DMS53 treated with DMSO at 0.1 percent for 48 hours (cell line): ENCODE data around the gene SGPL1.
"Not testable (repeated sequence)": the region's sequence is repeated elsewhere in the genome, so short reads cannot be mapped to it uniquely, and the experiment has no call there.

ENCODE experiments used
- DNase-seq: peaks from one replicate; lab custom pipeline; 2025; ENCODE audit not compliant: unreplicated experiment; lab: John Stamatoyannopoulos, UW

The SGPL1 gene

DNA sequence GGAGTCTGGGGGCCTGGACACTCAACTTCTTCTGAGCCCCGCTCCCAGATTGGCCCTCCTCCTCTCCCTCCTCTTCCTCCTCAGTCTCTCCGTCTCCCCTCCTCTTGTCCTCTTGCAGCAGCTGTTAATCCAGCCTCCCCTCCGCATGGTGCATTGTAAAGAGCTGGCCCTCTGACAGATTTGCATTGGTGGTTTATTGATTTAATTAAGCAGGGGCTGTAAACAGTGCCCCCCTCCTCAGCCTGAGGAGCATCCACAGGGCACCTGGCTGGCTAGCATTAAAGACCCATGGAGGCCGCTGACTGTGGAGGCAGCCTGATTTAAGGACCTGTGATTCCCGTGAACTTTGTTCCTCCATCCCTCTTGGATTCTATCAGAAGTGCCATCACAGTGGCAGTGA, 101.5 kb downstream of the SGPL1 start:
- DNase-seq = no peak

DNA sequence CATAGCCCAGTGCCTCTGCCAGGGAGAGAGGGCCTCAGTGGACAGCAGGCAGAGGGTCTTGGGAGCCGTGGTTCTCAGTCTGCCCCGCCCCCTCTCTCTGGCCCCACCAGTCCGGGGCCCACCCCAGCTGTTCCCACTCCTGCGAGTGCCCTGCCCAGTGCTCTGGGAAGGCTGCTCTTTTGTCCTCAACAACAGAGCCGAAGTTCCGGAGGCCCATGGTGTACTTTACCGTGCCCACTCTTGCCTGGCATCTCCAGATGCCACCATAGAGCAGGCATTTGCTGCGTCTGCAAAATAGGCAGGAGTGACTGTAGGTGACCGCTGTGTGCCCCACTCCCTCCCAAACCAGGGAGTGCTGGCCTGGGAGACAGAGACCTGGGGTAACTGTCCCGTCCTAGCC, 101.9 kb downstream of the SGPL1 start:
- no peak for DNase-seq

GRCh38 chr10:70918851-70919530, 103.2 kb downstream of the SGPL1 start:
- DNase-seq = peak; percentile 33

DNA sequence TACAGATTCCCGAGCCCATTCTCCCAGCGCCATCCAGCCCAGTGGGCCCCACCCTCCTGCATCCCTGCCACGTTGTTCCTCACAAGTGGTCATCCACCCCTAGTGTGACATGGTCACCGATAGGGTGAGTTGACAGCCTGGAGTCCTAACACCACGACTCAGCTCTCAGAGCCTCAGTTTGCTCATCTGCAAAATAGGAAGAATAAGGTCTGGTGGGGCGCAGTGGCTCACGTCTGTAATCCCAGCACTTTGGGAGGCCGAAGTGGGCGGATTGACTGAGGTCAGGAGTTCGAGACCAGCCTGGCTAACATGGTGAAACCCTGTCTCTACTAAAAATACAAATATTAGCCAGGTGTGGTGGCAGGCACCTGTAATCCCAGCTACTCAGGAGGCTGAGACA, 104.2 kb downstream of the SGPL1 start:
- DNase-seq = not testable (repeated sequence)

DNA sequence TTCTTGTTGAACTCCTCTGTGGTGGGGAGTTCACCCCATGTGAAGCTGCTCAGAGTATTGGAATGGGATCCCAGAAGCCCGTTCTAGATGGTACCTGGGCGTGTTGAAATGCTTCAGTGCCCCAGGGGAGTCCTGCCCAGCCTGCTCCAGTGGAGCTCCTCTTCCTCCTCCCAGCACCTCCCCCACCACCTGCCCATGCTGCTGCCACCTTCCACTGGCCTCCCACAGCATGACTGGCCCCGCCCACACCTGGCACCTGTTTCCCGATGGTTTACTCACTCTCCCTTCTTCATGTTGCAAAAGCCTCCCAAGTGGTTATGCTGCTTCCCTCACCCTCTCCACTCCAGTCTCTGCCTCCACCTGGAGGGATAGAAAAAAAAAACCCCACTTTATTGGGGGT, 104.8 kb downstream of the SGPL1 start:
- peak; percentile 77 for DNase-seq

- DNase-seq = no peak
Observed at GRCh38 chr10:70921285-70921684, 105.5 kb downstream of the SGPL1 start.

- DNase-seq = no peak
Observed at GRCh38 chr10:70923696-70924095, 107.9 kb downstream of the SGPL1 start.

GRCh38 chr10:70925377-70926225, 109.9 kb downstream of the SGPL1 start:
- no peak for DNase-seq

DNA sequence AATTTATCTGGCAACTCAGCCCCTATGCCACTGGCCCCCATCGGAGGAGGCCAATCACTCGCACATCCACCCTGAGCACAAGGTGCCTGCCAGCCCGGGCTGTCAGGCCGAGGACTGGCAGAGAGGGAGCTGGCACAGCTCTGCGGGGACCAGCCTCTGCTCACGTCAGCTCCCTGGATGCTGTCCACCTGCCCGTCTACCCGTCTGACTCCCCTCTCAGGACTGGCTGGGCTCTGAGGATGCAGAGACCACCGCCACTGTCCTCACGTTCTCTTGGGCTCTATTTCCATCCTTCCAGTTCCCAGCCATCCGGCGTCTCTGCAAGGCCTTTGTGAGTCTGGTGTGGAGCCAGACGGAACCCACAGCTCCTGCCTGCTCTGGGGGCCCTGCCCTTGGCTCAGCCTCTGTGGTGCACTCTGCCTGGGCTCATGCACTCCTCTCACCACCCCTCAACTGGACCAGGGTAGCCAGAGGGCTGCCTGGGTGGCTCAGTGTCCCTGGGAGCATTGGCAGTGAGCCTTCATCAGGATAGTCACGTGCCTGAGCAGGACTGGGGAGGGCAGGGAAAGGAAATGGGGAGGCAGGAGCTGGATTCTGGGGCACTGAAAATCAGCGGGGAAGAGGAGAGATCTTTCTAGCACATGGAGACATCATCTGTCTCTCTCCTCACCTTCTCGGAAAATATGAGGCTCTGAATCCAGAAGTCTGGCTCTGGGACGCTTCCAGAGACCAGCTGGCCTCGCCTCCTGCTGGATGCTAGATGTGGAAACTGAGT, 110.7 kb downstream of the SGPL1 start:
- no peak for DNase-seq

GRCh38 chr10:70927189-70927943, 111.6 kb downstream of the SGPL1 start:
- DNase-seq = no peak

- DNase-seq = no peak
Observed at GRCh38 chr10:70928140-70928539, 112.4 kb downstream of the SGPL1 start.

- no peak for DNase-seq
Observed at GRCh38 chr10:70930263-70931000, 114.7 kb downstream of the SGPL1 start.
